Colonic mucosa (tissue), 4 donors: ENCODE measurements around the gene ZNF660. TPM values are rescaled to one million over a fixed set of nuclear protein-coding genes. Genes with fewer than 3 reads are reported as not detected.

Source experiments
- DNase-seq: peaks from one replicate; pipeline ENCODE4 v3.0.0-alpha.2; 2020
- H3K27ac ChIP-seq: fragments of 200-600 bp; one replicate; pipeline ENCODE4 v1.8.0; 2021
- H3K27me3 ChIP-seq: fragments of 200-600 bp; one replicate; pipeline ENCODE4 v1.8.0; 2021
- H3K36me3 ChIP-seq: fragments of 200-600 bp; one replicate; pipeline ENCODE4 v1.8.0; 2021
- H3K4me1 ChIP-seq: fragments of 200-600 bp; one replicate; pipeline ENCODE4 v1.8.0; 2021; ENCODE audit warnings: mild to moderate bottlenecking
- H3K4me3 ChIP-seq: fragments of 200-600 bp; one replicate; pipeline ENCODE4 v1.8.0; 2021
- H3K9ac ChIP-seq, 2 donors: one replicate each; pipeline ENCODE4 v1.7.0; 2013; ENCODE audit warnings: control low read depth in 2 of 2, low read depth in 2 of 2, low read length in 2 of 2
- H3K9me3 ChIP-seq: fragments of 200-600 bp; one replicate; pipeline ENCODE4 v1.8.0; 2021
- CTCF ChIP-seq: fragments of 200-600 bp; IDR thresholded peaks from one replicate; pipeline ENCODE4 v1.8.0; 2022; ENCODE audit warnings: antibody characterized with exemption, mild to moderate bottlenecking
- intact Hi-C: fragments of 100-400 bp; cut with DNase I; formaldehyde crosslinking; loops from one replicate; pipeline ENCODE4 v1.14.1; 2022
- total RNA-seq, 2 donors: library from RNA; stranded (reverse); fragmentation: NEBNext Ultra II Directional in 1 of 2; extraction: Animal tissue kit (Norgen Biotek cat#: 25700) in 1 of 2; gene quantifications; one replicate each; pipeline ENCODE4 v1.2.1, GENCODE V29; 2021
- donor health status: healthy.
- donor health status: DM: no; HTN: no; CAD: no.
- donor health status: DM: no; HTN: no; CAD: no.

The ZNF660 gene
- total RNA-seq, 2 donors from 2014 or later = 0.57 to 0.72 TPM

GRCh38 chr3:44628716-44629115, 44.0 kb downstream of the ZNF660 start:
- Histone ChIP-seq H3K27ac (no peak overlapping the region), H3K4me1 (peaks cover 5% of the 10 kb centered on the region), H3K36me3 (peaks cover 4% of the 10 kb centered on the region), H3K4me3 (no peak overlapping the region), H3K9ac (no peak overlapping the region), H3K27me3 (no peaks in the 10 kb centered on the region), H3K9me3 (no peaks in the 10 kb centered on the region)
- intact Hi-C loops = no loop called here
- no peak for DNase-seq
- no peak for TF ChIP-seq CTCF

DNA sequence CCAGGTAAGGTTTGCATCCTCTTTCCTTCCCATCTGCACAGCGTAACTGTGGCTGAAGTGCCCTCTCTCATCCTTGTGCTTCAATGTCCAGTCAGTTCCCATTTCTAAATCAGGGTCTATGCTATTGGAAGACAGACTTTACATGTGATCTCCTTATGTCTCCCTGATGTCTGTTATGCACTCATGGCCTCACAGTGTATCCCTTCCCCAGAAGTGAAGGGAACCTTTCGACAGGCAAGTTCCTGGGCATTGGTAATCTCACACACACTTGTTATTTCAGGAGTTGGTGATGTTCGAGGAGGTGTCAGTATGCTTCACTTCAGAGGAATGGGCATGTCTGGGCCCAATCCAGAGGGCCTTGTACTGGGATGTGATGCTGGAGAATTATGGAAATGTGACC, 47.4 kb downstream of the ZNF660 start:
- no peak for TF ChIP-seq CTCF
- H3K36me3 ChIP-seq = peaks cover 4% of the 10 kb centered on the region
- no peaks in the 10 kb centered on the region for H3K9me3 ChIP-seq
- no peak for DNase-seq
- H3K27ac ChIP-seq = no peak overlapping the region
- no peak overlapping the region for H3K9ac ChIP-seq
- no peaks in the 10 kb centered on the region for H3K4me1 ChIP-seq
- no peaks in the 10 kb centered on the region for H3K27me3 ChIP-seq
- intact Hi-C loops = no loop called here
- H3K4me3 ChIP-seq = no peak overlapping the region

DNA sequence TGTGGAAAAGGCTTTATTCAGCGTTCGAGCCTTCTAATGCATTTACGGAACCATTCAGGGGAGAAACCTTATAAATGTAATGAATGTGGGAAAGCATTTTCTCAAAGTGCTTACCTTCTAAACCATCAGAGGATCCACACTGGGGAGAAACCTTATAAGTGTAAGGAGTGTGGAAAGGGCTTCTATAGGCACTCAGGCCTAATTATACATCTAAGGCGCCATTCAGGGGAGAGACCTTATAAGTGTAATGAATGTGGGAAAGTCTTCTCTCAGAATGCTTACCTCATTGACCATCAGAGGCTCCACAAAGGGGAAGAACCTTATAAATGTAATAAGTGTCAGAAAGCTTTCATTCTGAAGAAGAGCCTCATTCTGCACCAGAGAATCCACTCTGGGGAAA, 57.6 kb downstream of the ZNF660 start:
- TF ChIP-seq CTCF = no peak
- no peaks in the 10 kb centered on the region for H3K27me3 ChIP-seq
- peaks cover 18% of the 10 kb centered on the region for H3K9me3 ChIP-seq

DNA sequence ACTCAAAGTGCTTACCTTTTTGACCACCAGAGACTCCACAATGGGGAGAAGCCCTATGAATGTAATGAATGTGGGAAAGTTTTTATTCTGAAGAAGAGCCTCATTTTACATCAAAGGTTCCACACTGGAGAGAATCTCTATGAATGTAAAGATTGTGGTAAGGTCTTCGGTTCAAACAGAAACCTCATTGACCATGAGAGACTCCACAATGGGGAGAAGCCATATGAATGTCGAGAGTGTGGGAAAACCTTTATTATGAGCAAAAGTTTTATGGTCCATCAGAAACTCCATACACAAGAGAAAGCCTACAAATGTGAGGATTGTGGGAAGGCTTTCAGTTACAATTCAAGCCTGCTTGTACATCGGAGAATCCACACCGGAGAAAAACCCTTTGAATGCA, 58.3 kb downstream of the ZNF660 start:
- Histone ChIP-seq H3K4me3 (no peak overlapping the region), H3K27ac (no peak overlapping the region), H3K9me3 (peaks cover 18% of the 10 kb centered on the region), H3K9ac (no peak overlapping the region), H3K27me3 (no peaks in the 10 kb centered on the region), H3K36me3 (peaks cover 20% of the 10 kb centered on the region), H3K4me1 (no peaks in the 10 kb centered on the region)
- no peak for DNase-seq
- no peak for TF ChIP-seq CTCF
- intact Hi-C loops = no loop called here

More for the DNA sequence above, 57.6 kb downstream of the ZNF660 start:
- no peak overlapping the region for H3K4me3 ChIP-seq
- no peak overlapping the region for H3K9ac ChIP-seq
- H3K27ac ChIP-seq = no peak overlapping the region
- intact Hi-C loops = no loop called here
- H3K36me3 ChIP-seq = peaks cover 20% of the 10 kb centered on the region
- DNase-seq = no peak
- no peaks in the 10 kb centered on the region for H3K4me1 ChIP-seq

GRCh38 chr3:44647771-44648170, 63.0 kb downstream of the ZNF660 start:
- TF ChIP-seq CTCF = no peak
- H3K4me3 ChIP-seq = no peak overlapping the region
- no peak for DNase-seq
- peaks cover 5% of the 10 kb centered on the region for H3K9me3 ChIP-seq
- no peaks in the 10 kb centered on the region for H3K27me3 ChIP-seq
- peaks cover 3% of the 10 kb centered on the region for H3K36me3 ChIP-seq
- intact Hi-C loops = no loop called here
- no peaks in the 10 kb centered on the region for H3K4me1 ChIP-seq
- no peak overlapping the region for H3K9ac ChIP-seq
- H3K27ac ChIP-seq = no peak overlapping the region
